Lung (tissue), 12 donors: Measurements from ENCODE around the gene GLI2. TPM values are rescaled to one million over a fixed set of nuclear protein-coding genes. Genes with fewer than 3 reads are reported as not detected.

Source experiments
- ATAC-seq: fragments of 200-7000 bp; cut with Tn5 transposase; one replicate; pipeline ENCODE4 v1.9.1; 2020; ENCODE audit warnings: moderate number of reproducible peaks; ENCODE audit not compliant: insufficient read depth, low FRiP score
- DNase-seq, 3 donors: peaks; one replicate each; pipeline ENCODE4 v3.0.0-alpha.2; 2013 to 2017
- H3K27ac ChIP-seq, 2 donors: one replicate each; pipeline ENCODE4 v1.5.1; 2013; ENCODE audit warnings: mild to moderate bottlenecking in 2 of 2, moderate library complexity in 2 of 2, control low read depth in 1 of 2, inconsistent platforms in 1 of 2, low read depth in 1 of 2, low read length in 1 of 2
- H3K27me3 ChIP-seq, 3 donors: one replicate each; pipeline ENCODE4 v1.5.1; 2013; ENCODE audit warnings: low read length in 2 of 3; ENCODE audit not compliant: control insufficient read depth in 3 of 3, insufficient read depth in 3 of 3
- H3K36me3 ChIP-seq, 4 donors: one replicate each; pipeline ENCODE4 v1.5.1; 2013; ENCODE audit warnings: low read length in 4 of 4, mild to moderate bottlenecking in 1 of 4, moderate library complexity in 1 of 4; ENCODE audit not compliant: control insufficient read depth in 4 of 4, insufficient read depth in 4 of 4
- H3K4me1 ChIP-seq, 5 donors: one replicate each; pipeline ENCODE4 v1.5.1; 2013; ENCODE audit warnings: low read length in 5 of 5, mild to moderate bottlenecking in 2 of 5, moderate library complexity in 1 of 5; ENCODE audit not compliant: control insufficient read depth in 5 of 5, insufficient read depth in 5 of 5
- H3K4me3 ChIP-seq: one replicate; pipeline ENCODE4 v1.5.1; 2013; ENCODE audit warnings: mild to moderate bottlenecking, control low read depth, moderate library complexity
- H3K9ac ChIP-seq, 2 donors: one replicate each; pipeline ENCODE4 v1.5.1; 2013; ENCODE audit warnings: low read length in 2 of 2, control low read depth in 1 of 2; ENCODE audit not compliant: insufficient read depth in 1 of 2
- H3K9me3 ChIP-seq, 4 donors: one replicate each; pipeline ENCODE4 v1.5.1; 2013; ENCODE audit warnings: low read length in 3 of 4, mild to moderate bottlenecking in 1 of 4, moderate library complexity in 1 of 4; ENCODE audit not compliant: control insufficient read depth in 4 of 4, insufficient read depth in 3 of 4
- CTCF ChIP-seq: IDR thresholded peaks from 2 replicates; pipeline ENCODE4 v1.5.1; 2012; ENCODE audit warnings: mild to moderate bottlenecking; ENCODE audit errors: control extremely low read depth, extremely low read depth
- WGBS, 2 donors: extraction: QIAGEN DNeasy Blood & Tissue Kit; methylation state at CpG; one replicate each; pipeline ENCODE4 v1.1.7; 2013; 5-methylcytosine and 5-hydroxymethylcytosine counted together
- polyA plus RNA-seq, 2 donors: library from polyadenylated mRNA; stranded (reverse); fragments of 200-250 nt; gene quantifications; one replicate each; pipeline ENCODE4 v1.2.1, GENCODE V29; 2013
- total RNA-seq, 2 donors: library from RNA; depleted of rRNA in 1 of 2; stranded (reverse); fragments of >200 nt in 1 of 2; gene quantifications; one replicate each; pipeline ENCODE4 v1.2.1, GENCODE V29; 2014 to 2021
- donor health status: control.
- donor health status: control.
- donor health status: Bipolar disorder and iron deficiency.
- donor health status: healthy.
- donor health status: DM: yes; HTN: yes; CAD: no.

The GLI2 gene
- total and polyA plus RNA-seq, 4 donors = 1.1 to 9.2 (median 3.5) TPM

GRCh38 chr2:120771781-120772208 lies 36.1 kb downstream of the GLI2 start:
- no peak overlapping the region for H3K27ac ChIP-seq
- H3K9me3 ChIP-seq = no peaks in the 10 kb centered on the region
- no peaks in the 10 kb centered on the region for H3K27me3 ChIP-seq
- DNase-seq (no peak), ATAC-seq (no peak)
- H3K9ac ChIP-seq = peak overlapping the region in 1 of 2 donors; percentile 19
- H3K4me3 ChIP-seq = no peak overlapping the region
- peaks cover 0 to 4% (median 0%) of the 10 kb centered on the region in 4 donors for H3K36me3 ChIP-seq
- TF ChIP-seq CTCF = no peak
- H3K4me1 ChIP-seq = peaks cover 0 to 60% (median 26%) of the 10 kb centered on the region in 5 donors
- 73 to 78% methylated on average over 5 of the region's 5 CpGs for WGBS, 2 donors

DNA sequence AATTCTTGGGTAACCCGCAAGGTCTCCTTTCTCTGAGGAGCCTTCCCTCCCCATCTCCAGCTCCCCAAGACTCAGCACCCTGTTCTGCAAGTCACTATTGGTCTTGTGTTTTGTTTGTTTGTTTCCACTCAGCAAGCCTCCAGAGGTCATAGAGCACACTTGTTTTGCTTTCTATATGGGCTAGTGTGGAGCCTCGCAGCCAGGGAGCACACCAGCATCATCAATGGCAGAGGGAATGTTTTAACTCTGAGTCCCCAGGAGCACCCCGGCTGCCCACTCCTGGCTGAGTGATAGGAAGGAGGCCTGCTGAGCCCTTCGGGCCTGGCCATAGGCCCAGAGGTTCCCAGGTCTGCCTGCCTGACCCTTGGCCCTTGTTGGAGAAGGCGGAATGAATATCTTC lies 36.6 kb downstream of the GLI2 start:
- WGBS, 2 donors = 87 to 95% methylated on average over 5 of the region's 5 CpGs
- no peak overlapping the region for H3K4me3 ChIP-seq
- ATAC-seq (no peak), DNase-seq (peak in 1 of 3 donors; percentile 39)
- no peak overlapping the region for H3K27ac ChIP-seq
- peaks cover 0 to 62% (median 27%) of the 10 kb centered on the region in 5 donors for H3K4me1 ChIP-seq
- H3K36me3 ChIP-seq = peaks cover 0 to 4% (median 0%) of the 10 kb centered on the region in 4 donors
- H3K9me3 ChIP-seq = no peaks in the 10 kb centered on the region
- no peaks in the 10 kb centered on the region for H3K27me3 ChIP-seq
- no peak overlapping the region for H3K9ac ChIP-seq
- TF ChIP-seq CTCF = no peak

- TF ChIP-seq CTCF = no peak
- H3K4me3 ChIP-seq = no peak overlapping the region
- no peak overlapping the region for H3K27ac ChIP-seq
- H3K36me3 ChIP-seq = peaks cover 0 to 4% (median 0%) of the 10 kb centered on the region in 4 donors
- ATAC-seq (no peak), DNase-seq (no peak)
- H3K9me3 ChIP-seq = no peaks in the 10 kb centered on the region
- H3K4me1 ChIP-seq = peaks cover 0 to 53% (median 26%) of the 10 kb centered on the region in 5 donors
- no peaks in the 10 kb centered on the region for H3K27me3 ChIP-seq
- H3K9ac ChIP-seq = no peak overlapping the region
- WGBS, 2 donors = 95% methylated on average over 17 of the region's 17 CpGs
These were observed 37.6 kb downstream of the GLI2 start for GRCh38 chr2:120773186-120773800.
